GM21423 (cell line): ENCODE data around the gene FBXL4.

Experiments used
- ATAC-seq: cut with Tn5 transposase; IDR thresholded peaks from one replicate; pipeline ENCODE4 v1.9.1; 2021; ENCODE audit warnings: mild to moderate bottlenecking, moderate library complexity; ENCODE audit not compliant: unreplicated experiment

The FBXL4 gene

DNA sequence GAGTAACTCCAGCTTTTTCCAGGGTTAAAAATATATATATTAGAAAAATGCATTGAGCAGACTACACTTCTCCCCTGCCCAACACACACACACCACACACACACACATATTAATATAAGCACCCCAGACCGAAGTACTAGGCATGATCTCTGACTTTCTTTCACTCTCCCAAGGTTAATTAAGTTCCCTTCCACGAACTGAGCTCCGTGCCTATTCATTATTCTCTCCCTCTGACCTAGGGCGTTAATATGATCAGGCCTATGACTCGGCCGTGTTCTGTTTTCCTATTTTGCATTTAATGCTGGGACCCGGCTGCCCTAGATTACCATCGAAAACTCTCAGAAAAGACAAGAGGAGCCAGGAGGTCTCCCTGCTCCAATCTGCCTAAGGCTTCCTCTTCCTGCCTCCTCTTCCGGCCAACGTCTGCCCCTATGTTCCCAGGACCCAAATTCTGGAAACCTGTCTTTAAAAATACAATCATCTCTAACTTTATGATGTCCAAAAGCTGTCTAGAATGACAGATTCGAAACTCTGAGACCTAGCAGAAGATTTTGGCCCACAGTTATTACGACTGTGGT is 119.4 kb downstream of the FBXL4 start:
- ATAC-seq: no peak

DNA sequence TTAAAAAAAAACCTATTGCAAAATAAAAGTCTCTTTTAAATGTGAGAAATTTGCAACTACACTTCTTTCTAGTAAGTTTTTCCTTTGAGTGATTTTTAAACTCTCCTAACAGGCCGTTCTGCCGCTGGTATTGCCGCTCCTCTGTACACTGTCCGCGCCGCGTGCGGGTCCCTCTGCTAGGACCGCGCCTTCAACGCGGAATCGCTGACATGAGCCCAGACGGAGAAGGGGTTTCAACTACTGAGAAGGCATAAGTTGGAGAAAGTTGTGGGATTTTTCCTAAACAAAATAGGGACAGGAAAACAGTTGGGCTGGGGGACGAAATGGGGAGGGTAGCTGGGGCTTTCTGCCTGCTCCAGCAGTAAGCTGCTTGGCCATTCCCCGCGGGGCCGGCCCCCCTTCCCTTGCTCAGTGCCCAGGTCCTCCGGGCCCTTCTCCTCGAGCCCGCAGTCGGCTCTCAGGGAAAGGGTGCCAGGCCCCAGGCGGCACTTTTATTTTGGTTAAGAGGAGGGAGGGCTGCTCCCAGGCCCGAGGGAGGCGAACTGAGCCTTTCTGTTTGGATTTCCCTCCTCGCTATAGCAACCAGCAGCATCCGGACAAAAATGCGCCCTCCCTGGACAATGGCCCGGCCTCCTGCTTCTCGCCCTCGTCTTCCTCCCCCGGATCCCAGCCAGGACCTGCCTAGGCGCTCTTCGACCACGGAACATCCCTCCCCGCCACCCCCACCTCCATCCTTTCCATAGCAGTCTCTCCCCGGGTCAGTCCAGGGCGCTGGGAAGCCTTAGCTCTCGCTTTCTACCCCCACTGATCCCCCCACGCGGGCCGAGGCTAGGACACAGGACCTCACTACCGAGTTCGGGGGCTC is 120.2 kb downstream of the FBXL4 start:
- ATAC-seq: no peak

DNA sequence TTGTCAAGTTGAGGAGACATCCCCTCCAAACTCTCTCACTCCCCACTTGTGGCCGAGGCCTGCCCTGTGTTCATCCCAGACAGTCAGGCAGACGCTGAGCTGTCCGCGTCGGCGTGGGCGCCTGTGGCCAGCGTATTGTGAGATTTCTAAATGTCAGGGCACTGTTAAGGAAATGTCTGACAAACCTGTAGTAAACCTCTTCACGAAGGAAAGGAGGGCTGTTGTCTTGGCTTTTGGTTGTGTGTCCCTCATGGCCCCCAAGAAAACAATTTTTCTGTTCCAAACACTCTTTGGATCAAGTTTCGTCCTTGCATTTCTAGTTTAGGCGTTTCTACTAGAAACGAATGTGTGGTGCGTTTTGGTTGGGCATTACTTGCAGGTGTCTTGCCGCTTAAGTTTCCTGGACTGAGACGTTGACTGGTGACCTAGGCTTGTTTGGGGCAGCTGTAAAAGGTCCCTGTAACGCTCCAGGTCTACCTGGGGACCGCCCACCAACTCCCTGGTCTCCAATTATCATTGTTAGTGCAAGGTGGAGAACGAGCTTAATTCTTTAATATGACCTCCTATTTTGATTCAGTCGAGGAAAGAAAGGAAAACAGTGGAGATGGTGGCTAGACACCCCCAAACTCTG is 122.0 kb downstream of the FBXL4 start:
- no peak for ATAC-seq

DNA sequence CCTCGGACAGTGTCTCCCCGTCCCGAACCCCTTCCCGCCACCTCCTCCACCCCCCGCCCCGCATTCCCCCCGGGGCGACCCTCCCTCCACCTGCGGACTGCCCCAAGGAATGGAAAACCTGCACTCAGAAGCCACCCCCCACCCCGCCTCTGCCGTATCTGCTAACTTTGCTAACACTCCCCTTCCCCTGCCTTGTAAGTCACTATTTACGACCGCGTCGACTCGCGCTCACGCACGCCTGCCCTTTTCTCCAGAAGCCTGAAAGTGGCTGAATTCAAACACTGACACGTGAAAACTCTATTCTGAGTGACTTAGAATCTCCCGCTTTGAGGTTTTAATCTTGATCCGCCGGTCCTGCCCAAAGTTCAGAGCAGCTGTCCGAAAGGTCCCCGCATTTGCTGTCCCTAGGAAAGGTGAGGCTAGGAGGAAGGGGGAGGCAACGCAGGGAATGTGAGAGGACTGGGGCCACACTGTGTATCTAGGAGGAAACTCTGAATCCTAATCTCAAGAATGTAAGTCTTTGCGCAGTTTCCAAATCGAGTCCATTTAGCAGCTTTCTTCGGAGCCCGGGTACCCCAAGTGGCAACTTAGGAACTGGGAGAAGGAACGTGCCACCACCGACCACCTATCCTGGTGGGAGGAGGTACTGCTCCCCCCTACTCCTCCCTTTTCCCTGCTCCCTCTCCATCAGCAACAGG is 122.7 kb downstream of the FBXL4 start:
- ATAC-seq: no peak

DNA sequence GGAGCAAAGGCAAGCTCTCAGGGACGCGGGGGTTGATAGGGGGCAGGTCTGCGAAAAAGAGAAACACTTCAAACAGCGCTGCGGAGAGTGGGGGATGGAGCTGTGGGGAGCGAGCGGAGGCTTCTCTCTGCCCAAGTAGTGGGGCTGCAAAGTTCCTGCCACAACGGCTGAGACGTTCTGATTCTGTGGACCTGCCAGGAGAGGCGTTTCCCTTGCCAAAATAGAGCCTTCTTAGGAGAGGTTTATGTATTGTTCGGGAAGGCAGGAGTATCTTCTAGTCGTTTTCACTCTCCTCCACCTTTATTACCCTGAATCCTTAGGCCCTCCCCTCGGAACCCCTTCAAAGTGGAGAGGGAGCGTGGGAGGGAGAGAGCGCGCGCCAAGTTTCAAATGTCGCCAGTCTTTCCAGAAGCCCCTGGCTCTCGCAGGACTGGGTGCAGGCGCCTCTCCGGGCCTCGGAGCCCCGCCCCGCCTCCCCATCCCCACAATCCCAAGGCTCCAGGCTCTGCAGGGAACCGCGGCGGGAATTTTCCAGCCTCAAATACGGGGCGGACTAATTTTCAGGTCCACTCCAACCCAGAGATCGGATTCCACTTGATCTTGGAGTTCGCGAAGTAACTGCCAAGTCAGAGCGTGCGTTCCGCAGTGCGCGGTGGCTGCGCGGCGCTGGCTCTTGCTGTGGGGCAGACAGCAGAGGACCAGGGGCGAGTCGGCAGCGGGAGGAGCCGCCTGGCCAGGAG is 123.4 kb downstream of the FBXL4 start:
- no peak for ATAC-seq

DNA sequence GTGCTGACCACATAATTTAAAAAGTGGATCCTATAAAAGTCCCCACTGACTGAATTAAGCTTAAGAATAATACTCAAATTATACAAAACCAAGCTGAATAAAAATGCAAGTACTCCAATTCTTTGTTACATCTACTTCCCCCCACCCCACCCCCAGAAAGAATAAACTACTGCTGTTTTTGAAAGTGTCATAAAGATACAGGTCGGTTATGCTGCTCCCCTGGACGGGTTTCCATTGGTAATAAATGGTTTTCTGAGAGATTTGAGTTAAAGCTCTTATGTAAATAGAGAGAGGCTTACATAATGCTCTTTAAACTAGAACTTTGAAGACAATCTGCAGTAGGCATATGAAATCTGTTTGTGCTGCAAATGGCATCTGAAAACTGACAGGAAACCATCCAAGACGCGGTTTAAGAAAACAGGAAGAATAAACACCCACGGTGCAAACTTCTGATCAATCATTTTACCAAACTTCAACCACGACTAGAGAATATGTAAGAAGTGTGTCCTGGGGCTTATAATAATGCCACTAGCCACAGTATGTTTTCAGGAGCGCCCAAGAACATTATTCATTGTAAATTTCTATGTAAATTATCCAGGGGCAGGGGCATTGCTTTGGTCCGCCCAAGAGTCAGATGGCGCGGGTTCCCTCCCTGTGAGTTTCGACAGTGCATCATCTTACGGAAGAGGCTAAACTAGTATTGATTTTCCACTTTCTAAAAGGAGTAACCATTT is 124.2 kb downstream of the FBXL4 start:
- ATAC-seq: no peak

DNA sequence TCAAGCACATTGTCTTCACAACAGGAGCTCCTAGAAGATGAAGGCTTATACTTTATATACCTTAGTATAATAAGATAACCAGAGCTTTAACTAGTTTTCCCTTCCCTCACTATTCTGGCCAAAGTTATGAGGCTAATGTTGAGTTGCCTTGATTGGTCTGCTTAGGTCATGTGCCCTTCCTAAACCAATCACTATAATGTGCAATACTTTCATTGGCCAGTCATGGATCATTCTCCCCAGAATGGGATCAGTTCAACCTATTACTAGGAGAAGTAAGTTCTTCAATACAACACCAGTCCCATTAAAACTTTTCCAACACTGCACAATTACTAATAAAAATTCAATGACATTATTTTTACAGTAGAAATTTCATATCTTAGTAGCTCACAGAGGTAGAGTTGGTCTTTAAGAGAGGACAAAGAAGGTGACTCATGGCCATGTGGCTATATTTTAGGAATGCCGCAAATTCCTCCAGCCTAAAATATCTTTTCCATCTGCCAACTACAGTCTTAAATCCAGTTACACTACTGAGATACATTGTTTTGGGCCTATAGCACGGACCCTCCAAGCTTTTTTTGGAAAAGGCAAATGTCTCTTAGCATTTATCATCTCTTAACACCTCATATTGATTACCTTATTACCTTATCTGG is 125.9 kb downstream of the FBXL4 start:
- no peak for ATAC-seq
